Body of pancreas (tissue), 4 donors: ENCODE measurements around the gene NTRK2.

ENCODE experiments used
- POLR2A ChIP-seq, 3 donors: fragments of 450-650 bp; IDR thresholded peaks; one replicate each; pipeline ENCODE4 v1.6.1; 2016; ENCODE audit warnings: antibody characterized with exemption in 3 of 3, mild to moderate bottlenecking in 2 of 3
- TF ChIP-seq, protein P1 (sequence below), 7 experiments: fragments of 450-650 bp in 4 of 7; fragments of 200-600 bp in 3 of 7; sonication (generic) in 3 of 7; IDR thresholded peaks; one replicate each; pipeline ENCODE4 v1.5.1; 2016 to 2019; ENCODE audit warnings: antibody characterized with exemption in 7 of 7

DNA sequence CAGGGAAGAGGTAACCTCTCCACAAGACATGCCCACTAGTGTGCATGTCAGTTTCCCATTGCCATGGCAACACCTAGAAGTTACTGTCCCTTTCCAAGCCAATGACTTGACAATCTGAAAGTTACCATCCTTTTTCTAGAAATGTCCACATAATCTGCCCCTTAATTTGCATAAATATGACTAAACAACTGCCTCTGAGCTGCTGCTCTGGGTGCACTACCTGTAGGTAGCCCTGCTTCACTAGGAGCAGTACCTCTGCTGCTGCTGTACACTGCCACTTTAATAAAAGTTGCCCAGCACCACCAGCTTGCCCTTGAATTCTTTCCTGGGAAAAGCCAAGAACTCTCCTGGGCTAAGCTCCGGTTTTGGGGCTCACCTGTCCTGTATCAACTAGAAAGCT lies 392.4 kb downstream of the NTRK2 start:
- no peak for TF ChIP-seq POLR2A (IDR thresholded peaks at IDR 0.05)
- TF ChIP-seq, protein P1, sequence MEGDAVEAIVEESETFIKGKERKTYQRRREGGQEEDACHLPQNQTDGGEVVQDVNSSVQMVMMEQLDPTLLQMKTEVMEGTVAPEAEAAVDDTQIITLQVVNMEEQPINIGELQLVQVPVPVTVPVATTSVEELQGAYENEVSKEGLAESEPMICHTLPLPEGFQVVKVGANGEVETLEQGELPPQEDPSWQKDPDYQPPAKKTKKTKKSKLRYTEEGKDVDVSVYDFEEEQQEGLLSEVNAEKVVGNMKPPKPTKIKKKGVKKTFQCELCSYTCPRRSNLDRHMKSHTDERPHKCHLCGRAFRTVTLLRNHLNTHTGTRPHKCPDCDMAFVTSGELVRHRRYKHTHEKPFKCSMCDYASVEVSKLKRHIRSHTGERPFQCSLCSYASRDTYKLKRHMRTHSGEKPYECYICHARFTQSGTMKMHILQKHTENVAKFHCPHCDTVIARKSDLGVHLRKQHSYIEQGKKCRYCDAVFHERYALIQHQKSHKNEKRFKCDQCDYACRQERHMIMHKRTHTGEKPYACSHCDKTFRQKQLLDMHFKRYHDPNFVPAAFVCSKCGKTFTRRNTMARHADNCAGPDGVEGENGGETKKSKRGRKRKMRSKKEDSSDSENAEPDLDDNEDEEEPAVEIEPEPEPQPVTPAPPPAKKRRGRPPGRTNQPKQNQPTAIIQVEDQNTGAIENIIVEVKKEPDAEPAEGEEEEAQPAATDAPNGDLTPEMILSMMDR (IDR thresholded peaks at IDR 0.05), result no peak
